ENCODE results near the gene BRINP3.

Gene BRINP3

GRCh38 chr1:190444464-190444863, 33.2 kb downstream of the BRINP3 start:
- ATAC-seq, result no peak

- no peak for ATAC-seq
Observed at GRCh38 chr1:190439447-190439846, 38.2 kb downstream of the BRINP3 start.

GRCh38 chr1:190436615-190437014, 41.0 kb downstream of the BRINP3 start:
- no peak for ATAC-seq

- no peak for ATAC-seq
Observed at GRCh38 chr1:190429932-190430331, 47.7 kb downstream of the BRINP3 start.

GRCh38 chr1:190429141-190429540, 48.5 kb downstream of the BRINP3 start:
- no peak for ATAC-seq

- no peak for ATAC-seq
Observed at GRCh38 chr1:190416239-190416638, 61.4 kb downstream of the BRINP3 start.

GRCh38 chr1:190413142-190413541, 64.5 kb downstream of the BRINP3 start:
- no peak for ATAC-seq

- ATAC-seq, result no peak
Observed at GRCh38 chr1:190403402-190403801, 74.3 kb downstream of the BRINP3 start.

GRCh38 chr1:190399233-190399632, 78.4 kb downstream of the BRINP3 start:
- no peak for ATAC-seq

- no peak for ATAC-seq
Observed at GRCh38 chr1:190391582-190391981, 86.1 kb downstream of the BRINP3 start.

GRCh38 chr1:190377991-190378390, 99.7 kb downstream of the BRINP3 start:
- ATAC-seq, result no peak

- no peak for ATAC-seq
Observed at GRCh38 chr1:190377294-190377693, 100.4 kb downstream of the BRINP3 start.

- no peak for ATAC-seq
Observed at GRCh38 chr1:190376044-190376443, 101.6 kb downstream of the BRINP3 start.

GRCh38 chr1:190373705-190374336, 103.8 kb downstream of the BRINP3 start:
- no peak for ATAC-seq

GRCh38 chr1:190367200-190367599, 110.5 kb downstream of the BRINP3 start:
- ATAC-seq, result no peak

GRCh38 chr1:190365283-190365682, 112.4 kb downstream of the BRINP3 start:
- ATAC-seq, result no peak

- no peak for ATAC-seq
Observed at GRCh38 chr1:190353538-190354101, 124.0 kb downstream of the BRINP3 start.

- ATAC-seq, result no peak
Observed at GRCh38 chr1:190344454-190344853, 133.2 kb downstream of the BRINP3 start.

- ATAC-seq, result no peak
Observed at GRCh38 chr1:190338829-190339228, 138.8 kb downstream of the BRINP3 start.

- no peak for ATAC-seq
Observed at GRCh38 chr1:190328871-190329270, 148.8 kb downstream of the BRINP3 start.

- no peak for ATAC-seq
Observed at GRCh38 chr1:190328361-190328760, 149.3 kb downstream of the BRINP3 start.

GRCh38 chr1:190327271-190327670, 150.4 kb downstream of the BRINP3 start:
- no peak for ATAC-seq

- no peak for ATAC-seq
Observed at GRCh38 chr1:190323530-190323929, 154.1 kb downstream of the BRINP3 start.

GRCh38 chr1:190322274-190322673, 155.4 kb downstream of the BRINP3 start:
- no peak for ATAC-seq

GRCh38 chr1:190320952-190321351, 156.7 kb downstream of the BRINP3 start:
- no peak for ATAC-seq
